ENCODE results near the gene KLHL30.

The KLHL30 gene

GRCh38 chr2:238138331-238139195 lies at the start of gene KLHL30:
TSS of gene KLHL30 (plus strand) at chr2:238138668. CDS start at chr2:238140755, 2,087 bp downstream.
- ATAC-seq (no peak), DNase-seq (no peak)

DNA sequence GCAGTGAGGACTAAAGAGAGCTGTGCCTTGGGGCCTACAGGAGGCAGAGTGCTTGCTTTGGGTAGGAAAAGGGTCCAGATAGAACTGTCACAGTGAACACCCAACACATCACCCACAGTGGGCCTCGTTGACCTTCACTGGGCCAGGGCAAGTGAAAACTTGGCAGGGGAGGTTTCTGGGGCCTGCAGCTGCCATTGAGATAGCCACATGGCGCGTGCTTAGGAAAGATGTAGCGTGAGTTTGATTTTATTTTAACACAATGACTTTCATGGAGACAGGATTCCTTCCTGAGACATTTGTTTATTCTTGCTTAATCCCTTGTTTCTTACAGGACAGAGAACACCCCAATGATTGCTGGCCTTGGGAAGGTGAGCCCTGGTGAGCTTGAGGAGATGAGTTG lies 47.6 kb upstream of the KLHL30 start:
- ATAC-seq (no peak), DNase-seq (no peak)

- DNase-seq: no peak
- ATAC-seq: no peak
Observed at GRCh38 chr2:238091436-238092060, 46.9 kb upstream of the KLHL30 start.

- no peak for ATAC-seq
- DNase-seq: no peak
Observed at GRCh38 chr2:238092486-238093035, 45.9 kb upstream of the KLHL30 start.

GRCh38 chr2:238093181-238094140 lies 45.0 kb upstream of the KLHL30 start:
- no peak for ATAC-seq
- no peak for DNase-seq

DNA sequence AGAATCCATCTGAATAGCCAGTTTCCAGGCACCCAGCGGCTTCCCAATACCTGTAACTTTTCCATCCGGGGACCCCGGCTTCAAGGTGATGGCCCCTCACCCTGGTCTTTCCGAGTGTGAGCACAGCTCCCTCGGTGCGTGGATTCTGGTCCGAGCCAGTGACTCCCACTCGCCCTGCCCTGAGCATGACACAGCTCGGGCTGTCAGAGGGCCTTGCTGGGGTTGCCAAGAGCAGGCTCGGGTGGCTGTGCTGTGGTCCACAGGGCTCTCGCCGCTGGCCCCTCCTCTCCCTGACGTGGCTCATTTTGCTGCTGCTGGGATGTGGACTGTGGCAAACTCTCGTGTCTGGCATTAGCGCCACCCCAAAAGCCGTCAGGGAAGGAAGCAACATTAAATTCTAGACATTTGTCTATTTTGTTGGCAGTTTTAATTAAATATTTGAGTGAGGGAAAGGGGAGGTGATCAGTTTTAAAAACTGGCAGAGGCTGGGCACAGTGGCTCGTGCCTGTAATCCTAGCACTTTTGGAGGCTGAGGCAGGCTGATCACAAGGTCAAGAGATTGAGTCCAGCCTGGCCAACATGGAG lies 43.9 kb upstream of the KLHL30 start:
- DNase-seq: no peak
- no peak for ATAC-seq

GRCh38 chr2:238095143-238095542 lies 43.3 kb upstream of the KLHL30 start:
- DNase-seq: no peak
- ATAC-seq: no peak

DNA sequence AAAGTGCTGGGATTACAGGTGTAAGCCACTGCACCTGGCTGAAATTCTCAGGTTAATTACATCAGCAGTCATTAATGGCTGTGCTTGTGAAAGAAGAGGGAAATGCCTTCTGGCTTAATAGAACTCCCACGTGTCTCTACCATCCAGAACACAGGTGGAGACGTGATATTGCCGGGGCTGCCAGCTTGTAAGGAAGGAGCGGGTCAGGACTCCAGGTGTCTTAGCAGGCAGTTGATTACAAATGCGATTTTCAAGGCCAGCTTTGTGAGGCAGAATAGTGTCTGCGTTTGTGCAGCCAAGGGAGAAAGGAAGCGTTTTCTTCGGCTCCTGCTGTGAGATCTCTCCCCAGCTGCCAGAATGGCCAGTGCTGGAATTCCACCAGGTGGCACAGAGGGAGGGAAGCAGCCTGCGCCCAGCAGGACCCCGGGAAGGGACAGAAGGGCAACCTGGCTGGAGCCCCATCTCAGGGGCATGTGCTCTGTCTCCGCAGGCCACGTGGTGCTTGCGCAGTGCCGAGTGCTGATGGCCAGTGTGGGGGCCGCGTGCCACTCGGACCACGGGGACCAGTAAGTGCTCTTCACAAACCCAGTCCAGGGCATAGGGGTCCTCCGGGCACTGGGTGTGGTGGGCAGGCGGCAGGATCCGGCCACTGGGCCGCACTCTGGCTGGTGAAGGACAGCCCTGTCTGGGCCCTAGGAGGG lies 42.0 kb upstream of the KLHL30 start:
- DNase-seq (no peak), ATAC-seq (no peak)

DNA sequence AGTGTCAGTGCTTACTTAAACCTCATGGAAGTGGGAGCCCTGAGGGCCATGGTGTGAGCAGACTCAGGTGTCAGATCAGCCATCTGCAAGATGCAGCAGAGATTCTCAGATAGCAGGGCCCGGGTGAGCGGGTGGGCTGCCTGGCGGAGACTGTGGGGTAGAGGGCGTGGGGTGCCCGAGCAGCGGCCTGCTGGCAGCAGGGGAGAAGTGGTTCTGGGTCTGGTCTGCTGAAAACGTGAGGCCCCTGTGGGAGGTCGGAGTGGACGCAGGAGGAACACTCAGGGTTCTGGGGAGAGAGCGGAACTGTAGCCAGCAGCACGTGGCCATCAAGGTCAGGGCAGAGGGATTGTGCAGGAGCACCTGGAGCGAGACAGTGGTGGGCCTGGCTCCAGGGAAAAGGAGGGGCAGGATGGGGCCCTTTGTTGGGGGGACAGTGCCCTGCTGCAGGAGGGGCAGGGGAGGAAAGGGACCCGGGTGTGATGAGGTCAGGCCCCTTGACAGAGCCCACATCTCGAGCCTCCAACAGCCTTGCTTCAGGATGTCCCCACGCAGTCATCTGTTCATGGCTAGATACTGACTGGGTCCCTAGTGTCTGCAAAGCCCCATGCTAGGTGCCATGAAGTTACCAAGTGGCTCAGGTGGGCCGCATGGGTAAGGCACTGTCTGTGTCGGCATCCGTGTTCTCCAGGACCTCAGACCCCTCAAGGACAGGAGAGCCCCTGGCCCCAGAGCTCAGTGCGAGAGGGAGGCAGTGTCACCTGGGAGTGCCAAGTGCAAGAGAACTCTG lies 41.1 kb upstream of the KLHL30 start:
- ATAC-seq: no peak
- DNase-seq: no peak

GRCh38 chr2:238097988-238098871 lies 40.2 kb upstream of the KLHL30 start:
- no peak for DNase-seq
- ATAC-seq: no peak

DNA sequence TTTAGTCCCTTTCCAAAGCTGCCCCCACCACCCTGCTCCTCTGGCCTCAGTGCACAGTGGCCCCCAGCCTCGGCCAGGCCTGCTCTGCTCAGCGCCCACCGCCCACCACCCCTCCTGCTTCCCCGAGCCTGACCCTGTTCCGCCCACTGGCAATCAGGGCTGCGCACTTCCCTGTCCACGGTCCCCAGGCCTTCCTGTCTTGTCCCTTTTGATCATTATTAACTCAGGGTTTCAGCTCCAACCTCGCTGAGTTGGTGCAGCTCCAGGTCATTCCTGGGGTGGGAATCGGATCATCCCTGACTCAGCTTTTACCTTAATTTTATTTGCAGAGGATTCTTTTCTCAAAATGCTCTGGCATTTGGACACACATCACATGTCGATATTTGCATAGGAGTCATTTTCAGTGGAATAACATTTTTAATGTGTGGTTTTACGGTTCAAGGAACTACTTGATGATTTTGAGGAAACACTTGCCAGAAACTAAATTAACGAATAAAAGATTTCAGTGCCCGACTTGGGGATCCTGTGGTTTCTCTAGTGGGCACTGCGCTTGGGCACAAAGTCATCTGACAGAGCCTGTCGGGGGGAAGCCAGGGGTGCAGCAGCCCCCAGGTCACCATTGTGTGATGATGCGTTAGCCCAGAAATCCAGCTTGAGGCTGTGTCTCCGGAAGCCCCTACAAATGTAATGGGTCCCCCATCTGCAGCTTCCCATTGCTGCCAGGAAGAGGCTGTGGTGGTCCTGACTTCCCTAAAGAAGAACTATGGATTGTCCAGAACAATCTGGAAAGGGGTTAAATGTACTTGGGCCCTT lies 39.4 kb upstream of the KLHL30 start:
- ATAC-seq (no peak), DNase-seq (no peak)

DNA sequence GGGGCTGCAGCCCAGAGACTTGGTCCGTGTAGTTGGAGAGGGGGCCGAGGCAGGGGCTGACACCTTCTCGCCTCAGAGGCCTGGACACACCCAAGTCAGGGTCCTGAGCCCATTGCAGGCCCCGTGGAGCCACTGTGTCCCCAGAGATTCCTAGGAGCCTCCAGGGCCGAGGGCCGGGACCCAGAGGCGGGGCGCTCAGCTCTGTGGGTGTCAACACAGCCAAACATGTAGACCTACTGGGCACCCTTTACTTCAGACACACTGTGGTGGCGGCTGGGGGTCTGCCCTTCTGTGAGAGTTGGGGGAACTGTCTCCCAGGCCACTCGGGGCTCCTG lies 38.8 kb upstream of the KLHL30 start:
- ATAC-seq (no peak), DNase-seq (no peak)

DNA sequence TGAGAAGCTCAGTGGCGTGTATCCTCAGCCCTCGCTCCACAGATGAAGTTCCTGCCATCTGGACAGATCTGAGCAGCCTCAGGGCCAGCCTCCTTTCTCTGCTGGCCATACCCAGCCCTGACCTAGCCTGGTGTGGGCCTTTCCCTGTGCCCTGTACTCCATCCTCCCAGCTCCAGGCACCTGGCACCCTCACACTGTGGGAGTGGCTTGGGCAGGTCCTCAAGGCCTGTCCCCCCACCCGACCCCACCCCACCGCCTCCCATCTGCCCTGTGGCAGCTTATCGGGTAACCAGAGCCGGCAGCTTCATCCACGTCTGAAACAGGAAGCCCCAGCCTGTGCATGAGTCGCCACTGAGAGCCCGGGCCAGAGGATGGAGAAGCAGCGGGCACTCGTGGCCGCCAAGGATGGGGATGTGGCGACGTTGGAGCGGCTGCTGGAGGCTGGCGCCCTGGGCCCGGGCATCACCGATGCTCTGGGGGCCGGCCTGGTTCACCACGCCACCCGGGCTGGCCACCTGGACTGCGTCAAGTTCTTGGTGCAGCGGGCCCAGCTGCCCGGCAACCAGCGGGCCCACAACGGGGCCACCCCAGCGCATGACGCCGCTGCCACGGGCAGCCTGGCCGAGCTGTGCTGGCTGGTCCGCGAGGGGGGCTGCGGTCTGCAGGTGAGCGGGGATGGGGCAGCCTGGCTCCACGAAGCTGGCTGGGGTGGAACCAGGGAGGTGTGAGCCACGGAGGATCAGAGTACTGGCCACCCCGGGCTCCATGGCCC lies 38.2 kb upstream of the KLHL30 start, which contains the start of gene ESPNL:
Gene ESPNL (plus strand): TSS at position 292 of the 772 bp plus-strand sequence. CDS start 80 bp downstream, at position 372.
- no peak for ATAC-seq
- DNase-seq: no peak

DNA sequence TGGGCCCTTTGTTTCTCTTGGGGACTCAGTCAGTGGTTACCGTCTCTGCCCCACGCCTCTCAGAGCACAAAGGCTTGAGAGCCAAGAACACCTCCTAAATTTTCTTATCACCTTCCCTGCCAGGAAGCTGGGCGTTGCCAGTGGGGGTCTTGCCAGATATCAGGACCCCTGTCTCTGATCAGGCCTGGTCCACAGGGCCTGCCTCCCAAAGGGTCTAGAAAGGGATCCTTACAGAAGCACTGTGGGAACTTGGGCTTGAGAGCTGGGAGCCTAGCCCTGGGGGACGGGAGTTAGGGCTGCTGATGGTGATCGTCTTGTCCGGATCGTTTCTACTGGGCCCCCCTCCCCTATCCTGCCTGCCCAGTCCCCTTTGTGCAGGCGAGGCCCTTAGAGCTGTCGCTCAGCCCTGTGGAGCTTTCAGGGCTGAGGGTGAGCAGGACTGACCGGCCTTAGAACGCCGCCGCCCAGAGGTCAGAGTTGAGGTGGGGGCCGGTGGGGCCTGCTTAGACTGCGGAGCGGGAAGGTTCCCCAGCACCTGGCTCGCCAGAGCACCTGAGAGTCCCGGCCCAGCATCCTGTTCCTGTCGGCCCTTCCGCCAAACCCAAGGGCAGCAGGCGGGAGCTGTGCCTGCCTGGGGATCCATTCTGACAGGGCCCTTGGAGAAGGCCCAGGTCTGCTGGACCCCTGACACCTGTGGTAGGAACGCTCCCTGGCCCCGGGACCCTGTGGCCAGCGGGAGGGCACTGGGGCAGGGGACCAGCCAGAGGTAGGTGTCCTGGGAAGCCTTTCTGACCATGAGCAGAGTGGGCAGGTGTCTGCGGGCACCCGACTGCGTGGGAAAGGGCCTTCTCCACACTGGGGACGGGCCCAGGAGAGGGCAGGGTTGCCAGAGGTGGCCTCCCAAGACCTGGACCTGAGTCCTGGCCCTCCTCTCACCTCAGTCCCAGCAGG lies 37.4 kb upstream of the KLHL30 start:
- ATAC-seq: no peak
- no peak for DNase-seq

DNA sequence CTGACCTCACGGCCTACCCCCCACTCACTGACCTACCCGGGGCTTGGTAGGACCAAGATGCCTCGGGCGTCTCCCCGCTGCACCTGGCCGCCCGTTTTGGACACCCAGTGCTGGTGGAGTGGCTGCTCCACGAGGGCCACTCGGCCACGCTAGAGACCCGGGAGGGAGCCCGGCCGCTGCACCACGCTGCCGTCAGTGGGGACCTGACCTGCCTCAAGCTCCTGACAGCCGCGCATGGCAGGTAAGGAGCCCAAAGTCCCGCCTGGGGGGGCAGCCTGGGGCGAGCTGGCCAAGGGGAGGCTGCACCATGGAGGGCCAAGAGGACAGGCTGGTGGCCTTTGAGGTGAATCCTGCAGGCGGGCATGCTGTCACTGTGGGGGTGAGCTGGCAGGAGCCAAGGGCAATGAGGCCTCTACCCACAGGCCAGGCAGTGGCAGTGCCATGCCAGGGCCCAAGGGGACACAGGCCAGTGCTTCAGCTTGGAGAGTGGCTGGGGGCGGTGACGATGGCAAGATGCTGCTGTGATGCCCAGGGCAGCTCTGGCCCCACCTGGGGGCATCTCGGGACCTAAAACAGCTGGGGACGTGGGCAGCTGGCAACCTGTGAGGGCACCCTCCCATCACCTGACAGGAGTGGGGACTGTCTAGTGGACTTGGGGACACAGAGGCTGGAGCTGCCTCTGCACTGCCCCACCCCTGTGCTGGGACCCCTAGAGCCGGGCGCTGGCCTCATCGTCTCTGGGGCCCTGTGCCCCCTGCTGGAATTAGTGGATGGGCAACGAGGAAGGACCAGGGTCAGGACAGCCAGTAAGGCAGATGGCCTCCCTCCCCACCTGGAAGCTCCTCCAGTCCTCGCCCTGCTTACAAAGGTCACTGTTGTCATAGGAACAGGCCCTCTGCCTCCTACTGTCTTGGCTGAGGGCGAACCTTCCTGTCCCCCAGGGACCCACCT lies 36.3 kb upstream of the KLHL30 start:
- no peak for DNase-seq

More for the DNA sequence above, 36.3 kb upstream of the KLHL30 start:
- no peak for ATAC-seq
